GM06990 (cell line): ENCODE results near the gene ARF5.
A peak's percentile ranks its signal among the peaks of the same experiment; 100 is the strongest.

ENCODE experiments used
- DNase-seq: peaks from one replicate; pipeline ENCODE4 v3.0.0-alpha.2; 2011; ENCODE audit not compliant: insufficient read length; ENCODE audit errors: extremely low read depth
- H3K27me3 ChIP-seq: replicated peaks from 2 replicates; pipeline ENCODE4 v1.6.0; 2011; ENCODE audit warnings: low read length; ENCODE audit not compliant: control insufficient read depth, insufficient read depth
- H3K36me3 ChIP-seq: 2 replicates; pipeline ENCODE4 v1.5.1; 2011; ENCODE audit warnings: low read length; ENCODE audit not compliant: control insufficient read depth, insufficient read depth
- H3K4me3 ChIP-seq: replicated peaks from 2 replicates; pipeline ENCODE4 v1.5.1; 2011; ENCODE audit warnings: low read depth, mild to moderate bottlenecking, control low read depth, low read length
- CTCF ChIP-seq: IDR thresholded peaks from 2 replicates; pipeline ENCODE4 v1.5.1; 2011; ENCODE audit warnings: low read length, control low read depth, mild to moderate bottlenecking, inconsistent platforms; ENCODE audit not compliant: insufficient read depth, poor library complexity, severe bottlenecking

ARF5 gene

GRCh38 chr7:127584648-127585043 is 3.6 kb upstream of the ARF5 start:
- Histone ChIP-seq H3K4me3 (peak overlapping the region; percentile 88), H3K27me3 (no peaks in the 10 kb centered on the region), H3K36me3 (peaks cover 17% of the 10 kb centered on the region)
- DNase-seq: no peak
- no peak for TF ChIP-seq CTCF

GRCh38 chr7:127585044-127585953 is 2.9 kb upstream of the ARF5 start, which contains the start of gene GCC1:
TSS of gene GCC1 (minus strand) at chr7:127585596. CDS start at chr7:127585182, 414 bp downstream.
- H3K36me3 ChIP-seq: peaks cover 17% of the 10 kb centered on the region
- peak within 1 kb of the TSS; percentile 88 for H3K4me3 ChIP-seq
- H3K27me3 ChIP-seq: no peaks in the 10 kb centered on the region
- peak; percentile 93 for DNase-seq
- TF ChIP-seq CTCF: no peak

- Histone ChIP-seq H3K27me3 (no peaks in the 10 kb centered on the region), H3K4me3 (no peak overlapping the region), H3K36me3 (peaks cover 18% of the 10 kb centered on the region)
- TF ChIP-seq CTCF: no peak
- no peak for DNase-seq
Observed at GRCh38 chr7:127586346-127586745, 1.9 kb upstream of the ARF5 start.

GRCh38 chr7:127587663-127588018 is 570 bp upstream of the ARF5 start:
- peak; percentile 20 for DNase-seq
- no peak for TF ChIP-seq CTCF
- Histone ChIP-seq H3K4me3 (peak overlapping the region; percentile 89), H3K36me3 (peaks cover 7% of the 10 kb centered on the region), H3K27me3 (no peaks in the 10 kb centered on the region)

- peak; percentile 52 for DNase-seq
- Histone ChIP-seq H3K4me3 (peak overlapping the region; percentile 89), H3K27me3 (no peaks in the 10 kb centered on the region), H3K36me3 (peaks cover 6% of the 10 kb centered on the region)
- TF ChIP-seq CTCF: peak; percentile 61
Observed at GRCh38 chr7:127588697-127589482, 679 bp downstream of the ARF5 start.
